Measurements from ENCODE around the gene ZNF217. TPM values are rescaled to one million over a fixed set of nuclear protein-coding genes. Genes with fewer than 3 reads are reported as not detected.
A peak's percentile ranks its signal among the peaks of the same experiment; 100 is the strongest.
"Not testable (repeated sequence)": the region's sequence is repeated elsewhere in the genome, so short reads cannot be mapped to it uniquely, and the experiment has no call there.

The ZNF217 gene
- total and polyA plus RNA-seq, 2 of the 8 experiments (the other 6 are each of a cell fraction or from before 2014, with no cell fraction given), result 15.3 to 87.9 TPM

GRCh38 chr20:53591941-53592441 lies 1.6 kb downstream of the ZNF217 start:
- H2BK5ac ChIP-seq (ENCODE audit: low read depth, low read length); H3K23ac ChIP-seq (ENCODE audit: insufficient read length); H3K4me1 ChIP-seq (replicated peaks in 1 of 4; ENCODE audit: control insufficient read depth in 3 of 4, insufficient read depth in 4 of 4, low read length in 3 of 4); H3K9me3 ChIP-seq (ENCODE audit: insufficient read depth in 2 of 2, low read depth in 1 of 2, low read length in 1 of 2); H2AFZ ChIP-seq (ENCODE audit: low read length); H4K8ac ChIP-seq (ENCODE audit: extremely low read depth, insufficient read depth, low read length); H4K91ac ChIP-seq (replicated peaks; ENCODE audit: insufficient read length, low read length); H3K14ac ChIP-seq (ENCODE audit: insufficient read length); H3K56ac ChIP-seq (replicated peaks; ENCODE audit: insufficient read length, low read depth, low read length); H3K79me1 ChIP-seq (ENCODE audit: low read depth, low read length); H2BK15ac ChIP-seq (ENCODE audit: low read length); H4K20me1 ChIP-seq (replicated peaks in 1 of 2; ENCODE audit: control insufficient read depth in 1 of 2, insufficient read depth in 2 of 2, low read length in 2 of 2); H3K4ac ChIP-seq (replicated peaks; ENCODE audit: insufficient read length, low read depth, low read length); H3K36me3 ChIP-seq (ENCODE audit: control insufficient read depth in 2 of 4, insufficient read depth in 4 of 4, low read length in 3 of 4); H2AK5ac ChIP-seq (ENCODE audit: low read depth, low read length); H2BK120ac ChIP-seq (replicated peaks; ENCODE audit: low read depth, low read length); H2BK20ac ChIP-seq (ENCODE audit: low read length); CTCF ChIA-PET (ENCODE audit: partially characterized antibody); H4K5ac ChIP-seq (ENCODE audit: insufficient read length, low read depth, low read length); H3K23me2 ChIP-seq (ENCODE audit: low read depth, low read length); H3K18ac ChIP-seq (ENCODE audit: extremely low read depth, low read length); H2BK12ac ChIP-seq (ENCODE audit: low read depth, low read length); H3K27me3 ChIP-seq (replicated peaks in 1 of 4; ENCODE audit: control insufficient read depth in 3 of 4, extremely low read depth in 1 of 4, insufficient read depth in 3 of 4, low read length in 3 of 4); FAIRE-seq: not testable (repeated sequence)
- Histone ChIP-seq H3K4me2 (ENCODE audit: insufficient read depth in 1 of 2, low read depth in 2 of 2, low read length in 2 of 2) (peak overlapping the region; percentile 59 to 75), H3K27ac (ENCODE audit: low read depth, low read length) (peak overlapping the region; percentile 67; the same call in 1 of the 2 replicates), H3K4me3 (ENCODE audit: extremely low read depth in 1 of 4, insufficient read depth in 2 of 4, low read depth in 3 of 4, low read length in 4 of 4) (peak overlapping the region; percentile 74 to 84 (median 80)), H3K79me2 (ENCODE audit: control insufficient read depth in 1 of 2, insufficient read depth in 2 of 2, low read length in 2 of 2) (peaks cover 11 to 60% of the 10 kb centered on the region in 2 experiments; a peak in 3 of 4 replicates), H3K9ac (replicated peaks in 1 of 4; ENCODE audit: extremely low read depth in 1 of 4, low read depth in 3 of 4, low read length in 3 of 4) (peak overlapping the region; percentile 75 to 84 (median 83))
- peak in 1 of 2 experiments; percentile 33 for DNase-seq (ENCODE audit: low read depth in 1 of 2, low spot score in 2 of 2)
- POLR2A ChIA-PET (ENCODE audit: partially characterized antibody), result interaction anchor here (0.7 to 2.1 kb wide), 4 partner anchors 9 to 292 kb away, joined by 3 to 8 read pairs (median 3); no protein-coding TSS in a partner anchor
- WGBS, 2 experiments (ENCODE audit: extremely low coverage in 1 of 2, insufficient coverage in 1 of 2, insufficient read length in 1 of 2, insufficient replicate concordance in 2 of 2, low coverage in 1 of 2, low lambda C conversion rate in 2 of 2, missing lambda C conversion rate in 1 of 2), result 5% methylated on average over 8 of the region's 9 CpGs; no CpG with 5 or more reads in 1 of the 2 experiments
- 0 out of 4 replicates have a peak, but pooled peaks of 1 of the 2 experiments have one; percentile 6 for TF ChIP-seq SIN3A (conservative IDR thresholded peaks at IDR 0.05 in 1 of 2, IDR thresholded peaks at IDR 0.05 in 1 of 2; ENCODE audit: low read depth in 1 of 2, low read length in 2 of 2)

Measured in H1 (cell line).